ENCODE measurements around the gene CAMTA1.

The CAMTA1 gene

DNA sequence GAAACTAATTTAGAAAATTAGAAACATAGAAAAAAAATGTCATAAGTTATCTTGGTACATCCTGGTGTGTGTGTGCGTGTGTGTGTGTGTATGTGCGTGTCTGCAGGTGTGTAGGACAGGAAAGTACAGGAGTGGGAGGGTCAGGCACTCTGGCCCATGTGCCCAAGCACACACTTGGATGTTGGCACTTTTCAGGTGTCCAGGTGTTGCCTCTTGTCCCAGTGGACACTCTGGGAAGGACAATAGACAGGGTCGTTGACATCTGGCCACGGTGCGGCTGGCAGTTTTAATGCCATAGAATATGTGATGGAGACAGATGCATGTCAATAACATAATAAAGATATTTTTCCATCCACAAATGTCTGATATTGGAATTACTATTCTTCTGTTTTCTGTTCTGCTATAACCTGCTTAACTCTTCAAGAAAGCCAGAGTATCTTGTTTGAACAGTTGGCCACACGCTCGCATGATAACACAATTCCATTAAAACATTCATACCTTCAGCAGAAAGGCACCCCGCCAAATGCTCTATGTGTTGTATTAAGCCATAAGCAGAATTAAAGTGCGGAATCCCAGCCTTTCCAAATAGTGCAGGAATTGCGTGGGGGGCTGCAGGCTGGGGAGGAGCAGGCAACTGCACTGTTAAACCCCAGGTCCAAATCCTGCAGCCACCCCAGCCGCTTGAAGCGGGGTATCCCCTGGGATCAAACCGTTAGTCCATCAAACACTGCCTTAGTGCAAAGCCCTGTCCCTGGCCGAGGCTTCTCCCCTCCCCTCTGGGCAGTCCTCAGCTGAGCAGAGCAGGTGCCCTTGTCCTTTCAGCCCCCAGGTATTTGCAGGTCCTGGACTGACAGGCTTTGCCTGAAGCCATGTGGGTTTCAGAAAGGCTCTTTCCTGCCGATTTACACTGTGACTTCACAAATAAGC, 390.0 kb downstream of the CAMTA1 start:
- DNase-seq: no peak

DNA sequence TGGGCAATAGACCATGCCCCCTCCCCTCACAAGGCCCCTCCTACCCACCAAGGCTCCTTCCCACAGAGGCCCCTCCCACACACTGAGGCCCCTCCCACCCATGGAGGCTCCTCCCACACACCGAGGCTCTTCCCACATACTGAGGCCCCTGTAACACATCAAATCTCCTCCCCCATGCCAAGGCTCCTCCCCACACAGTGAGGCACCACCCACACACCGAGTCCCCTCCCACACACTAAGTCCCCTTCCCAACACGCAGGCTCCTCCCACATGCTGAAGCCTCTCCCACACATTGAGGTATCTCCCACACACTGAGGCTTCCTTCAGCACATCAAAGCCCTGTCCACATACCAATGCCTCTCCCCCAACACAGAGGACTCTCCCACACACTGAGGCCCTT, 391.8 kb downstream of the CAMTA1 start:
- no peak for DNase-seq

DNA sequence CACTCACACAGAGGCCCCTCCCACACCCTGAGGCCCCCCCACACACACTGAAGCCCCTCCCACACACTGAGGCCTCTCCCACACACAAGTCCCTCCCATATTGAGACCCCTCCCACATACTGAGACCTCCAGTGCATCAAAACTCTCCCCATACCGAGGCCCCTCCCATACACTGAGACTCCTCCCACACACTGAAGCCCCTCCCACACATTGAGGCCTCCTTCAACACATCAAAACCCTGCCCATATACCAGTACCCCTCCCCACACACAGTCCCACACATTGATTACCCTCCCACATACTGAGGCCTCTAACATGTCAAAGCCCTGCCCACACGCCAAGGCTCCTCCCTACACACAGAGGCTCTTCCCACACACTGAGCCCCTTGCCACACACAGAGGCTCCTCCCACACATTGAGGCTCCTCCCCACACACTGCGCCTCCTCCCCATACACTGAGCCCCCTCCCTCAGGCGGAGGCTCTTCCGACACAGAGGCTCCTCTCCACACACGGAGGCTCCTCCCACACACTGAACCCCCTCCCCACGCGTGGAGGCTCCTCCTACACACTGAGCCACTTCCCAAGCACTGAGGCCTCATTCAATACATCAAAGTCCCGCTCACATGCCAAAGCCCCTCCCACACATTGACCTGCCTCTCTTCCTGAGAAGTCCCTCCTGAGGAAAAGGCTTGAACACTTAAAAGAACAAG, 392.3 kb downstream of the CAMTA1 start:
- DNase-seq: no peak

DNA sequence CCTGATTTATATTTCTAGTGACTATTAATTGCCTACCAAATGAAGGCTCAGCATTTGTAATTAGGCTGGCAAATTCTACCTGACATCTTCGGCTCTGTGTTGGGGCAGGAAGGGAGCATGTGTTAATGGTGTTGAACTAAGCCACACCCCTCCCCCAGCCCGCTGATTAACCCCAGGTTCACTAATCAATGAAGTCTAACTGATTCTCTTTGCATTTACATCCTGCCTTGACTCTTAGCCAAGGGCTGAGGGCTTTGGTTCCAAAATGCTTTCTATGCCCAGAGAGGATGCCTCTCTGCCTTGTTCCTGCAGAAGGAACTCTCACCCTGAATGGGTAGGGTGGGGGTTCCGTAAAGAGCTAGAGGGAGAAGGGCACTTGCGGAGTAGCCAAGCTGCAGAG, 393.1 kb downstream of the CAMTA1 start:
- no peak for DNase-seq

DNA sequence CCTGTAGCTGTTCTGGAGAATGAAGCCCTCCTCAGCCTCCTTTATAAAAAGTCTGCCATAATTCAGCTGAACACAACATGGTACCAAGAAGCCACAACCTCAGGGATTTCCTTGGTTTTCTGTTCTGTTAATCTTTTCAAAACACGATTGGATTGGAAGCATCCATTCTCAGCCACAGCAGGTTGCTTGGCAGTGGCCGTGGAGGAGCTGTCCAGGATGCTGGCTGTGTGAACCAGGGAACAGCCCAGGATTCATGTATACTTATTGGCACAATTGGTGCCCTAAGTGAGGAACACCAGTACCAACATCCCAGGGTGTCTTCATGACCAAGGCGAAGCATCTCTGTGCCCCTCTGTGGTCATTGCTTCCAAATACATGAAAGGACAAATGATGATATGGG, 393.5 kb downstream of the CAMTA1 start:
- DNase-seq: no peak

DNA sequence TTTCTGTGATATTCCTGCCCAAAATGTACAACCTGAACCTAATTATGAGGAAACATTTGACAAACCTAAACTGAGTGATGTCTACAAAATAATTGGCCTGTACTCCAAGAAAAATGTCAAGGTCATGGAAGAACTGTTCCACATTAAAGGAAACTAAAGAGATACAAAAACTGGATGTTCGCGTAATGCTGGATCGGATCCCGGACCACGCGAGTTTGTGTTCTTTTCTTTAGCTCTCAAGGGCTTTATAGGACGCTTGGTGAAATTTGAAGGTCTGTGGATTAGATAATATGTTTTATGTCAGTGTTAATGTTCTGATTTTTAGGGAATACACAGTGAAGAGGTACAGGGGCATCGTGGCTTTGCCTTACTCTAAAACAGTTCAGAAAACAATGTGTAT, 400.5 kb downstream of the CAMTA1 start:
- no peak for DNase-seq

DNA sequence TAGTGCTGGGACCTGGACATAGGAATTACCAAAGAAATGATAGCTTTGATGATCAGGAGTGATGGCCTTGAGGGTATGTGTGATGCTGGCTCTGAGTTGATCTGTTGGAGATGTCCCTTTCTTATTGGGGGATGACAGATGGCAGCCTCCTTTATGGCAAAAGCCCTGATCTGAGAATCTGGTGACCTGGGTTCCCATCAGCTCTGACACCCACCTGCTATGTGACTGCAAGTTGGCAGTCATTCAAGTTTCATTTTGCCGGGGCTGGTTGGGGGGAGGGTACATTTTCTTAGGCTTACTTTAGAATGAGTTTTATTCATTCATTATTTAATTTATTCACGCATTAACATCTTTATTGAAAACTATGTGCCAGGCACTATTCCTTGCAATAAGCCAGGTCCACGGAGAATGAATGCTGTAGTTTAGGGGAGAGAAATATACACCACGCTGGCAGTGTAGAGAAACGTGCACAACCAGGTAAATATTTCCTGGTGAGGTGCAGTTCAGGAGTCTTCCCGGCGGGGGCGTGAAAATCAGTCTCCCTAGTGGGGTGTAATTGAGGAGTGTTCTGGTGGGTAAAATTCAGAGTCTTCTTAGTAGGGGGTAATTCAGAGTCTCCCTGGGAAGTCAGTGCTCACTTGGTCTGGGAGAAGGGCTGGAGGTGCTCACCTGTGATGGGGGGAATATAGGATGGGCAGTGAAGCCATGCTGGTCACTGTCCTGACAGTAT, 401.3 kb downstream of the CAMTA1 start:
- DNase-seq: no peak

DNA sequence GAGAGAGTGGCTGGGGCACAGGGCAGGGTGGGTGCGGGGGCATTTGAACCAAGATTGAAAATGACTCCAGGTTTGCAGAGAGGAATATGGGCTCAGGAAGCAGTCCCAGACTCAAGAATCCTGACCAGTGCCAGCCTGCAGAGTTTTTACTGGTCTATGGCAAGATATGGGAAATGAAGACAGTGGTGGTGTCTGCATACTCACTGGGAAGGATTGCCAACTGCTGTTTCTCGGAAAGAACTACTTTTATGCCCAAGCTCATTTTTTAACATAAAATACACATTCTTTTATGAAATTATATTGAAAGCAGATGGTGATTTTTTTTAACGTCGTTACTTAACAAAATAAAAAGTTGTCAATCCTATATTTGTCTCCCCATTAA, 401.8 kb downstream of the CAMTA1 start:
- DNase-seq: no peak

DNA sequence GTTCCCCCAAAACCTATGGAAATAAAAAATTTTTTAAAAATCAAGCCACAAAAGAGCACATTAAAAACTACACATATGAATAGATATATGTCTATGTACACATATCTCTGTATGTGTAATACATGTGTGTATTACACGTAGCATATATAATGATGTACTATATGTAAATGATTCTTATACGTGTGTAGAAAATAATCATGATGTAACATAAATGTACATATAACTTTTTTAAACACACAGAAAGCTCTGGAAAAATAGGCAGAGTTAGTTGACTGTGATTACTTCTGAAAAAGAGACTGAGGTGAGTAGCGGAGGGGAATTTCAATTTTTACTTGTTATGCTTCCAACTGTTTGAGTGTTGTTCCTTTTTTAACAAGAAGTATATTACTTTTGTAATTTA, 405.0 kb downstream of the CAMTA1 start:
- no peak for DNase-seq

DNA sequence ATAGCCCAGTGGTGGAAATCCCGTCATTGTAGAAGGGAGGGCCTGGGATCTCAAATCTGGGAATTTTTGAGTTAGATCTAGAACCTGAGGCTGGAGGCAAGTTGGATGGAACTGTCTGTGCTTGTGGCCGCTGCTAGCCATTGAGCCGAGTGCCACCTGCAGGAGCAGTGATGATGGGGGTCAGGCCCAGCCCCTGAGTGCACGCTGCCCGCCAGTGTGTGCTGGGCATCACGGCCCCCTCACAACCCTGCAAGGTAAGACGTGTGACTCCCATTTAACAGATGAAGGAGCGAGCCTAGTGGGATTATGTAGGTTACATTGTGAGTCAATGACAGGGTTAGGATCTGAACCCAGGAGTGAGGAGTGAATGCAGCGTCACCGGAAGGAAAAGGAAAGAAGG, 407.2 kb downstream of the CAMTA1 start:
- DNase-seq: no peak

DNA sequence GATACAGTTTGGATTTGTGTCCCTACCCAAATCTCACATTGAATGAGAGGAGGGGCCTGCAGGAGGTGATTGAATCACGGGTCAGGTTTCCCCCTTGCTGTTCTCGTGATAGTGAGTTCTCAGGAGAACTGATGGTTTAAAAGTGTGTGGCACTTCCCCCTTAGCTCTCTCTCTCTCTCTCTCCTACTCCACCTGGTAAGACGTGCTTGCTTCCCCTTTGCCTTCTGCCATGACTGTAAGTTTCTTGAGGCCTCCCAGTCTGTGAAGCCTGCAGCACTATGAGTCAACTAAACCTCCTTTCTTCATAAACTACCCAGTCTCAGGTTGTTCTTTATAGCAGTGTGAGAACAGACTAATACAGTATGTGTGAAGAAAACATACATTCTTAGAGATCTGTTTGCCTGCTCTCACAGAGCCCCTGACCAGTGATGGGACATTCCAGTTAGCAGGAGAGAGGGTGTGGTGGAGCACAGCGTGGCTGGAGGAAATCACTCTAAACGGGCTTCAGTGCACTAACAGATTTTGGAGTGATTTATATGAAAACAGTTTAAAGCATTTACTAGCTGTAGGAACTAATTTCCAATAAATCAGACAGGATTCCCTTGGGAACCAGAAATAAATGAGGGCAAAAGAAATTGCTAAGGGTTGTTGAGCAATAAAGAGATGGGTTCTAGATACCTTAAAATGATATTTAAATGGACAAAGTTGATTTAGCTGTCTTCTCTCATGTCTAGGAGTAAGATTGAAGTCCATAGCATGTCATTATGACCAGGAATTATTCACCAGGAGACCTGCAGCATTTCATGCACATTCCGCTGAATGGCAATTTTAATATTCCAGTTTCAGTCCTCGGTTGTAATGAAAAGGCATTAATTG, 411.0 kb downstream of the CAMTA1 start:
- no peak for DNase-seq

DNA sequence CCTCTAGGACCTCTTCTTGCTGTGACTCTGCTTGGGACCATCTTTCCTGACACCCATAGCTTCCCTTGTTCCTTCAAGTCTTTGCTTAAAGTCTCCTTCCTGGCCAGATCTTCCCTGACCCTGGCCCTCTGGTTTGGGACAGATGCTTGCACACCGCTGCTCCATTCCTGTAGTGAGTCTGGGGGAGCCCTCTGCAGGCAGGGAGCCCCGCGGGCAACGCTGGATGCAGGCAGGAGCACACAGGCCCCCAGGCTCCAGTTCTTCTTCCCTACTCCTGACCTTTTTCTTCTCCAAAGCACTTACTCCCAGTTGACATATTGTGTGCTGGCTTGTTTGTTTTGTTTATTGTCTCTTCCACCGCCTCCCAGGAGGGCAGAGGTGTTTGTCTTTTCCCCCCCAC, 413.4 kb downstream of the CAMTA1 start:
- DNase-seq: no peak

DNA sequence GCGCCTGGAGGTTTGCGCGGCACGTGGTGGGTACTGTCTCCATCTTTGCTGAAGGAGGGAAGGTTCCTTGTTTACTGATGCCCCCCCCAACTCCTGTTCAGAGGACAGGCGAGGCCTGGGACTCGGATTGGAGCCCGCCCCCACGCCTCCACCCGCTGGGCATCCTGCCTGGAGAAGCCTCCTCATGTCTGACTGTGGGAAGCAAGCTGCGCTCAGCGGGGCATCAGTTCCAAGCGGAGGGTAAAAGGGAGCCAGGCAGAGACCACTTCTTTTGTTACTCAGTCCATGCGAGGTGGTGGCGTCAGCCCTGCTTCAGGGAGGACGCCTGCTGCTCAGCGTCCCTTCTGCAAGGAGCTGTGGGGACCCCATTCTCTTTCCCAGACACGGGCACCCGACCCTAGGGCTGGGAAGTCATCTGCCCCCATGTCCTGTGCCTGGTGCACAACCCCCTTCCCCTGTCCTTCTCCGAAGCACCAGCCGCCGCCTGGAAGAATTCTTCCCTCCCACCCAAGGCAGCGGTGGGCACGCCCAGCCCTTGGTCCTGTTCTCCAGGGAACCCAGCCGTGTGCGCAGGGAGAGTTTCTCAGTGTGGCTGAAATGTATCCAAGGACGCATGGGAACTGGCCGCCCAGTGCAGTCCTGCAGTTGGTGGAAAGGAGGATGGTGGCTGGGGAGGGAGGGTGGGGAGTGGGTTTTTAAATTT, 414.0 kb downstream of the CAMTA1 start:
- DNase-seq: no peak

DNA sequence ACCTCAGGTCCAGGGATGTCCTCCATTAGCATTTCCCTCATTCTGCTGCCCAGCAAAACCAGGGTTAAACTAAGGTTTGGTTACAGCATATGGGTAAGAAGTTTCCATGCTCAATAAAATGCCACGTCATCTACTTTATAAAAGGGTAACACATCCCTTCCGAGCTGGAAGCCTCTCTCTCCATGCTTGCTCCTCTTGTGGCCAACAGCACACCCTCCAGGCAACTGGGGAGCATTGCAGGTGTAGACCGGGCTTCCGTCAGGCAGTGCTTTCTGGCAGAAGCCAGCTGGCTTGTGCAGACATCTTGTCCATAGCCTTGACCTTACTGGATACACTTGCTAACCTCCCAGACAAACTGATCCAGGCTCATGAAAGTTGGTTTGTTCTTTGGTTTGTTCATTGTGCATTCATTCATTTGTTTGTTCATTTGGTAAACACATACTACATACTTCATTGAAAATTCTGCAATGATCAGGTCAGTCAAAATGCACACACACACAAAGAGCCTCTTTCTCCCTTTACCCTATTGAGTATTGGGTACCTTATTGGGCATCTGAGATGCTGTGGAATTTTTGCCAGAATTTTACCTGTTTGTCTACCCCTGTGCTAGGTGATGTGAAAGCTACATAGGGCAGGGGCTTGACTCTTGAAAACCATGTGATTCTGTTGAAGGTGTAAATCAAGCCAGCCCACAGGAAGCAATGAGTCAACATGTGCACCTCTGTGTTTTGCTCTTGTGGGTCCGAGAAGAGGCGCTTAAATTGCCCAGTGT, 422.8 kb downstream of the CAMTA1 start:
- DNase-seq: no peak

DNA sequence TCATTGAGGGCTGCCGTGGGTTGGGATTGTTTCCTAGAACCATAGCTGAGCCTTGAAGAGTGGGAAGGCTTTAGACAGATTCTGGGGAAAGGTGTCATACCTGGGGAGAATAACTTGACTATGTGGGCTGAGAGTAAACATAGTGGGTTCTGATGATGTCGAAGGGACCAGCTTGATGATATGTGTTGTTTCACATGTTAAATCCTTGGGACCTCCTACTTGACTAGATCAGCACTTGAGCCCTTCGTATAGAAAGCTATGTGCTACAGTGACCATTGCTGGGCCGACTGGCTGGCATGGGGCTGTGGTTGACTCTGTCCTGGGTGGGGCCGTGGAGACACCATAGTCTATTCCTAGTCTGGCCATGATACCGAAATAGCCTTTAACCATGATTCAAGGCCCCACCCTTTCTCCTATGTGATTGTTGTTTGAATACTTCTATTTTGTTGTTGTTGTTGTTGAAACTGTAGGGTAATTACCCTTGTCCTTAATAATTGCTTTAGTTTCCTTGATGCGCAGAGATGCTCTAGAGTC, 423.5 kb downstream of the CAMTA1 start:
- DNase-seq: no peak

DNA sequence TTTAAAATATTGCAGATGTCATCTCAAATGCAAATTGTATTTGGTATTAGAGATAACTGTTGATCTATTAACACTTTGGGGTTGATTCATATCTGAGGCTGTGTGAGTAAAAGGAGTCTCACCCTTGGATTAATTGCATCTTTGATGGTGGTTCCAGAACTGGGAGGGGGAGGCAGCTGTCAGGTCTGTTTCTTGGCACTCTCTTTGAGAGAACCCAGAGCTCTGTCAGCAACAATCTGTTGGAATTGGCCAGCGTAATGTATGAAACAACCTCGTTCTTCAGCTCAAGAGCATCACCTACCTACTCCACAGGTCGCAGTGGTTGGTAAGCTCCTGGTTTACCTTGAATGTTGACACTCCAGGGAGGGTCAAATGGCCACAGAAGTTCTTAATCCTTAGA, 424.1 kb downstream of the CAMTA1 start:
- DNase-seq: no peak

DNA sequence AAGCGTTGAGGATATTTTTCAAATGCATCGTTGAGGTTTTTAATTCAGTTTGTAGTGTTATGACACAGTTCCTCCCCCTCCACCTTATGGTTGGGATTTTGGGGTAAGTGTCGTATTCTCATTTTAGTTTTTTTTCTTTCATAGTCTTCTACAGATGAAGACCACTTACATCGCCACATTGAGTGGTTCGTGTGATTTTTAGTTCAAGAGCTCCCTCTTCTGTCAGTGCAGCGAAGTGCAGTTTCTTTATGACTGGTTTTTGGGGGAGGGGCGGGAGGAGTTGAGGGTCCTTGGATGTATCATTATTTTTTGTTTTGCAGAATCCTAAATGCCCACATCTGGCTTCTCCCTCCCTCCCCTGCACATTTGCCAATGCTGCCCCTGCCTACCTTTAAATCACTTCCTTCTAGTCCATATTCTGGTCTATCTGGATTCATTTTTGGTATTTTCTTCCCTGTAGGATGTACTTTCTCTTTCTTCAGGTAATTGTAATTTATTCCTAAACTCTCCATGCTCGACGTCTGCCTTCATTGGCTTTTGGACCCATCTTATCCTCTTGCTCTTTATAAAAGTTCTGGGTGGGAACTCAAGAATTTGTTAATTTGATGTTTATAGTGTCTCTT, 433.1 kb downstream of the CAMTA1 start:
- DNase-seq: peak in 1 of 2 experiments; percentile 2

DNA sequence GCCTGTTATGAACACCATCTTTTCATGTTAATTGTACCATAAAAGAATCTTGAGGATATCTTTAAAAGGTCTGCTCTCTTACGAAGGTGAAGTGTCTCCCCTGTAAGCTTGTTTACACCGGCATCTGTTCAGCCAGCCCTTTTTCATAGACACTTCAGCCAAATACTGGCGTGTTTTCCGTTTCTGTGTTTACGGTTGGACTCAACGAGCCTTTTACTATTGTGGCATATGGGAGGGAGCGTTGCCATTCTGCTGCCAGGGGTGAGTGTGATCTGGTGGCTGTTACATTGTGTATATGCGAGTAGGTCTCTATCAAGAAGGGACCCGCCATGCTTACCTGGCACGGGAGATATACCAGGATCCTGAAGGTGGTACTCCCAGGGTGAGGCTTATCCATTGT, 433.8 kb downstream of the CAMTA1 start:
- no peak for DNase-seq

DNA sequence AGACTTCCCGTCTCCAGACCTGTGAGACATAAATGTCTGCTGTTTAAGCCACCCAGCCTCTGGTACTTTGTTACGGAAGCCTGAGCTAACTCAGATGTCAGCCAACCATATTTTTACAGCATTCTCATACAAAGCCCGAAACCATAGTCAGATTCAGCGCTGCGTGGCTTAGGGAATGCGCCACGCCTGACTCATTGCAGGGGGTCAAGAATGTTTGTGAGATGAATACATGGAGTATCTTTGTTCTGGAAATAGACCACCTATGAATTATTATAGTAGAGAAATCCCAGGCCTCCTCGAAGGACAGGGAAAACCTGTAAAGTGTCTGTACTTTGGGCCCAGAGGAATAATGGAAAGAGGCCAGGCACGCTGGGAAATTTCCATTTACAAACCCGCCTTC, 434.8 kb downstream of the CAMTA1 start:
- DNase-seq: no peak

DNA sequence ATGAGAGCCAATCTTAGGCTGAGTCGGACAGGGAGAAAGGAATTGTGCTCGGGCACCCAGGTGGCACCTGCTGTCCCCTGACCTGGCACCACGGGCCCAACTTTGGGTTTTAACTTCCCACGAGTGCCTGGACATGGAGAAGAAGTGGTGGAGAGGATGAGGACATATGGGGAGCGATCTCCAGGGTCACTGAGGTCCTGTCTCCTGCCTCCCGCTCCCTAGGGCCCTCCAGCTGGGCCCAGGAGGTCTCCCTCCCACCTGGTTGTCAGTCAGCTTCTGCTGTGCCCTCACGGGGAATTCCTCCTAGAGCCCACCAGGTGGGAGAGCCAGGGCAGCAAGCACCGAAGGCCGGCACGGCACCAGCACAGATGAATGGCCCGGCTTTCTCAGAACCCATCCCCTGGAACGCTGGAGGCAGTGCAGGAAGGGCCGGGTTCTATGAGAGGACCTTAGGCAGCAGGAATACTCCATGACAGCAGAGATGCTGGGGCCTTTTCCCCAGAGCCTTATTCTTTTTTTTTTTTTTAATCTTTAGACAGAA, 435.5 kb downstream of the CAMTA1 start:
- DNase-seq: no peak
